Bronchial epithelial cell (primary cell): Measurements from ENCODE around the gene PRR20D. TPM values are rescaled to one million over a fixed set of nuclear protein-coding genes. Genes with fewer than 3 reads are reported as not detected.
"Not testable (repeated sequence)": the region's sequence is repeated elsewhere in the genome, so short reads cannot be mapped to it uniquely, and the experiment has no call there.

ENCODE experiments used
- DNase-seq: peaks from one replicate; pipeline ENCODE4 v3.0.0-alpha.2; 2010; ENCODE audit warnings: low read depth
- FAIRE-seq: peaks from 2 replicates; lab custom pipeline; 2011; peaks lifted over from hg19 to GRCh38; lab: Jason Lieb, UNC
- H3K27me3 ChIP-seq: 2 replicates; pipeline ENCODE4 v1.5.1; 2011; ENCODE audit warnings: low read length; ENCODE audit not compliant: control insufficient read depth, insufficient read depth
- H3K36me3 ChIP-seq: 2 replicates; pipeline ENCODE4 v1.5.1; 2011; ENCODE audit warnings: low read length; ENCODE audit not compliant: control insufficient read depth, insufficient read depth
- H3K4me3 ChIP-seq: 2 replicates; pipeline ENCODE4 v1.5.1; 2011; ENCODE audit warnings: mild to moderate bottlenecking, low read depth, low read length, control low read depth
- total RNA-seq: library from RNA; depleted of rRNA; stranded (reverse); fragments of >200 nt; gene quantifications from 2 replicates; pipeline ENCODE4 v1.2.1, GENCODE V29; 2014
- TF ChIP-seq, protein P1 (sequence below): IDR thresholded peaks from 2 replicates; pipeline ENCODE4 v1.5.1; 2011; ENCODE audit warnings: mild to moderate bottlenecking, moderate library complexity, low read length, control low read depth, inconsistent platforms; ENCODE audit not compliant: insufficient read depth, severe bottlenecking

The PRR20D gene
- total RNA-seq = not detected in 2 replicates

DNA sequence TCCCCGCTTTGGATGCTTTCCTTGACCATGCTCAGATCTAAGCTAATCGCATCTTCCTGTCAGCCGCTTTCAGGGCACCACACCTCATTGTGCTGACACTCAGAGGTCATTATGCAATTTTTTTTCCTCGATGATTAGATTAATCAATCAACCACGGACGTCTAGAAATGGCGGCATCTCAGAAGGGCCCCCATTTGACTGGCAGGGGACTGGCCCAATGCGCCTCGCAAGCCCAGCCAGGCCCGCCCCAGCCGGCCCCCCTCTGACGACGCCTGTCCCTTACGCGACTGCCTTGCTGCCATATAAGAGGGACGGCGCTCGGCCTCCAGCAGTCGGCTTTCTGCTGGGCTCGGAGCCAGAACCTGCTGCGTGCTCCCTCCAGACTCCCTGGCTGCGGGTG is at the start of gene PRR20D:
Gene PRR20D, plus strand, starts transcription at position 301 of the 400 bp plus-strand sequence. CDS start 387 bp downstream, outside the sequence.
- not testable (repeated sequence) for H3K27me3 ChIP-seq, H3K4me3 ChIP-seq, DNase-seq, FAIRE-seq, H3K36me3 ChIP-seq

DNA sequence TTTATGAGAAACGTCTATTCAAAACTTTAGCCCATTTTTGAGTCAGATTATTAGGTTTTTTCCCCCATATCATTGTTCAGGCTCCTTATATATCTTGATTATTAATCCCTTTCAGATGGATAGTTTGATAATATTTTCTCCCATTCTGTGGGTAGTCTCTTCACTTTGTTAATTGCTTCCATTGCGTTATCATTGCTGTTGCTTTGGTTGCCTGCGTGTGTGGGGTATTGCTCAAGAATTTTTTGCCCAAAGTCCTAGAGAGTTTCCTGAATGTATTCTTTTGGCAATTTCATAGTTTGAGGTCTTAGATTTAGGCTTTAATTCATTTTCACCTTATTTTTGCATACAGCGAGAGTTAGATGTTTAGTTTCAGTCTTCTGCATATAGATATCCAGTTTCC is 45.5 kb upstream of the PRR20D start:
- H3K36me3 ChIP-seq = no peaks in the 10 kb centered on the region
- H3K27me3 ChIP-seq = no peaks in the 10 kb centered on the region
- no peak overlapping the region for H3K4me3 ChIP-seq
- FAIRE-seq (no peak), DNase-seq (no peak)
- TF ChIP-seq, protein P1, sequence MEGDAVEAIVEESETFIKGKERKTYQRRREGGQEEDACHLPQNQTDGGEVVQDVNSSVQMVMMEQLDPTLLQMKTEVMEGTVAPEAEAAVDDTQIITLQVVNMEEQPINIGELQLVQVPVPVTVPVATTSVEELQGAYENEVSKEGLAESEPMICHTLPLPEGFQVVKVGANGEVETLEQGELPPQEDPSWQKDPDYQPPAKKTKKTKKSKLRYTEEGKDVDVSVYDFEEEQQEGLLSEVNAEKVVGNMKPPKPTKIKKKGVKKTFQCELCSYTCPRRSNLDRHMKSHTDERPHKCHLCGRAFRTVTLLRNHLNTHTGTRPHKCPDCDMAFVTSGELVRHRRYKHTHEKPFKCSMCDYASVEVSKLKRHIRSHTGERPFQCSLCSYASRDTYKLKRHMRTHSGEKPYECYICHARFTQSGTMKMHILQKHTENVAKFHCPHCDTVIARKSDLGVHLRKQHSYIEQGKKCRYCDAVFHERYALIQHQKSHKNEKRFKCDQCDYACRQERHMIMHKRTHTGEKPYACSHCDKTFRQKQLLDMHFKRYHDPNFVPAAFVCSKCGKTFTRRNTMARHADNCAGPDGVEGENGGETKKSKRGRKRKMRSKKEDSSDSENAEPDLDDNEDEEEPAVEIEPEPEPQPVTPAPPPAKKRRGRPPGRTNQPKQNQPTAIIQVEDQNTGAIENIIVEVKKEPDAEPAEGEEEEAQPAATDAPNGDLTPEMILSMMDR = no peak

DNA sequence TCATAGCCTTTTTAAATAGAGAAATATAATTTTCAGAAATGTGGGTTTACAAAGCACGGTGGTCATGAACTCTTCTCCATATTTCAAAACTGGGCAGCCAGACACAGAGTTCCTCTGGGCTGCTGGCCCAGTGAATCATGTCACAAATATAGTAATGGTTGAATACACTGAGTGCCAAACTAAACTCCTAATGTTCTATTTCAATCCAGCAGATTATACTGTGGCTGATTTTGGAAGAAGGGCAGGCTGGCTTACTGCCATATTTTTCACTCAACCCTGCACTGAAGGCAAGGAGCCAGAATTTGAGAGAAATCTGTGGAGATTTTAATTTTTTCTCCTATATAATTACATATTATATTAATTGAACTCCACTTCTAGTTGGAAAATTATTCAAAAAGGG is 36.8 kb upstream of the PRR20D start:
- no peak for DNase-seq
- TF ChIP-seq, protein P1 = no peak
- FAIRE-seq = no peak
- H3K27me3 ChIP-seq = no peaks in the 10 kb centered on the region
- no peaks in the 10 kb centered on the region for H3K36me3 ChIP-seq
- no peak overlapping the region for H3K4me3 ChIP-seq

DNA sequence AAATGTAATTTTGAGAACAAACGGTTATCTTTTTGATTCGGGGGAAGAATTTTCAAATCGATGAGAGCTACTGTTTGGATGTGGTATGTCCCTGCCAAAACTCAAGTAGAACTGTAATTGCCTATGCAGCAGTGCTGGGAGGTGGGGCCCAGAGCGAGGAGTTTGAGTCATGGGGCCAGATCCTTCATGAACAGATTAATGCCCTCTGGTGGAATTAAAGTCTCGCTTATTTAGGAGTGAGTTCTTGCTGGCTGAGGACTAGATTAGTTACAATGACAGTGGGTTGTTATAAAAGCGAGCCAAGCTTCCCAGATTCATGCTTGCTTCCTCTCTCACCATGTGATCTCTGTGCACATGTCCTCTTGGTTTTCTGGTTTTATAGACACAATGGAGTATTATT is 31.5 kb upstream of the PRR20D start:
- DNase-seq (no peak), FAIRE-seq (no peak)
- TF ChIP-seq, protein P1 = no peak
- Histone ChIP-seq H3K36me3 (no peaks in the 10 kb centered on the region), H3K27me3 (no peaks in the 10 kb centered on the region), H3K4me3 (no peak overlapping the region)

DNA sequence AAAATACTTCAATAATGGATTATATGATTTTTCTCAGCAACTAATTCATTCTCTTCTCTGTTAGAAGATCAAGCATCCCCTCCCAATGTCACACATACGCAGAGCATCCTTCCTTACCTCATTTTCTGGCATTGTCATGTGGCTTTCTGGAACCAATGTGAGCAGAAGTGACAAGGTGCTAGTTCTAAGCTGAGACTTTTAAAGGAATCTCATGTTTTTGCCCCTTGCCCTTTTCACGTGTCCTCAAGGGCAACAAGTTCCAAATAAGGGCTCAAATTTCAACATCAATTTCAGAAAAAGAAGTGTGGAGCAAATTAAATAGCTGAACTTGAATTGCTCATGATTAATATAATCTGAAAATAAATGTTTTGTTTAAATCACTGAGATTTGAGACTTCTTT is 24.3 kb upstream of the PRR20D start:
- FAIRE-seq (no peak), DNase-seq (no peak)
- Histone ChIP-seq H3K36me3 (no peaks in the 10 kb centered on the region), H3K27me3 (no peaks in the 10 kb centered on the region), H3K4me3 (no peak overlapping the region)
- TF ChIP-seq, protein P1 = no peak

DNA sequence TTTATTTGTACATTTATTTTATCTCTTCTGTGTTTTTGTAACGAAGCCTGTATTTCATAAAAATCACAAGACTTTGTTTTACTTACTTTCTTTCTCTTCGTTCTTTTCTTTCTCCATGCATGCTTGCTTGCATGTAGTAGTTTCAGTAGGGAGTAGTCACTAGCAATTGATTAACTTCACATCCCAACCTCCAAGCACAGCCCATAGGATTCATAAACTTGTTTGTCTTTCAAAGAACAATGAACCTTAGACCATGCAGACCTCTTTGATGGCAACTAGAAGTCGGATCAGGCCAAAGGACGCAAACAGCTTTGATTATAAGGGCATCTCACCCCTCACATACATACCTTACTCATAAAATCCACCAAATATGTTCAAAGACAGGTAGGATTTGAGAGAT is 22.8 kb upstream of the PRR20D start:
- TF ChIP-seq, protein P1 = no peak
- H3K27me3 ChIP-seq = no peaks in the 10 kb centered on the region
- DNase-seq (no peak), FAIRE-seq (no peak)
- H3K36me3 ChIP-seq = no peaks in the 10 kb centered on the region
- H3K4me3 ChIP-seq = no peak overlapping the region
